ENCODE data around the gene ATP6V0B.

DNA sequence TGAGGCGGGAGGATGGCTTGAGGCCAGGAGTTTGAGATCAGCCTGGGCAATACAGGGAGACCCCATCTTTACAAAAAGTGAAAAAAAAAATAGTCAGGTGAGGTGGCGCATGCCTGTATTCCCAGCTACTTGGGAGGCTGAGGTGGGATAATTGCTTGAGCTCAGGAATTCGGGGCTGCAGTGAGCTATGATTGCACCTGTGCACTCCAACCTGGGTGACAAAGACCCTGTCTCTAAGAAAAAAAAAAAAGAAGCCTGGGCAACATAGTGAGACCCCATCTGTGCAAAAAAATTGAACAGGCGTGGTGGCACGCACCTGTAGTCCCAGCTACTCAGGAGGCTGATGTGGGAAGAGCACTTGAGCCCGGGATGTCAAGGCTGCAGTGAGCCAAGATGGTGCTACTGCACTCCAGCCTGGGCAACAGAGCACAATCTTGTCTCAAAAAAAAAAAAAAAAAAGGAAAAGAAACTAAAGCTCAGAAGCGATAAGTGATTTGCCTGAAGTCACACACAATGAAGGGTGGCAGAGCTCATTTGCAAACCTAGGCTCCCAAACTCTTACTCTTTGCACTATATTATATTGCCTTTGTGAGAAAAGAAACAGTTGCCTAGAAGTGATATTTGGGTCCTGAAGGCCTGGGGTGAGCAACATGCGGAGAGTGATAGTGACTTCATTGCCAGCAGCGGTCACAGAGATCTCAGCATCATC lies 18.6 kb downstream of the ATP6V0B start:
- no peak for TF ChIP-seq SP4 (IDR thresholded peaks at IDR 0.05; ENCODE audit: low read length)
- TF ChIP-seq POLR2AphosphoS5 (IDR thresholded peaks at IDR 0.05; ENCODE audit: low read depth, low read length): no peak
- TF ChIP-seq CTCF (IDR thresholded peaks at IDR 0.05; ENCODE audit: control extremely low read depth in 1 of 3, insufficient read depth in 1 of 3, low read depth in 1 of 3, low read length in 3 of 3): no peak
- no peak for TF ChIP-seq TAF1 (IDR thresholded peaks at IDR 0.05; ENCODE audit: low read depth, low read length)
- TF ChIP-seq POLR2A (IDR thresholded peaks at IDR 0.05; ENCODE audit: control extremely low read depth in 1 of 2, low read depth in 2 of 2, low read length in 2 of 2): no peak
- no peak for TF ChIP-seq SUZ12 (IDR thresholded peaks at IDR 0.05; ENCODE audit: low read length)
- TF ChIP-seq ATF3 (IDR thresholded peaks at IDR 0.05; ENCODE audit: insufficient read depth, low read depth, low read length): no peak
- TF ChIP-seq, protein P1, sequence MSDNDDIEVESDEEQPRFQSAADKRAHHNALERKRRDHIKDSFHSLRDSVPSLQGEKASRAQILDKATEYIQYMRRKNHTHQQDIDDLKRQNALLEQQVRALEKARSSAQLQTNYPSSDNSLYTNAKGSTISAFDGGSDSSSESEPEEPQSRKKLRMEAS (IDR thresholded peaks at IDR 0.05): no peak
- no peak for TF ChIP-seq KDM1A (IDR thresholded peaks at IDR 0.05; ENCODE audit: borderline replicate concordance, low read length)
- TF ChIP-seq EZH2 (IDR thresholded peaks at IDR 0.05; ENCODE audit: low read depth, low read length, severe bottlenecking): no peak
- no peak for TF ChIP-seq CTBP2 (IDR thresholded peaks at IDR 0.05; ENCODE audit: borderline replicate concordance, insufficient read depth, insufficient read length, low read length)
- no peak for TF ChIP-seq TCF12 (IDR thresholded peaks at IDR 0.05; ENCODE audit: low read depth, low read length)
- no peak for TF ChIP-seq RXRA (IDR thresholded peaks at IDR 0.05; ENCODE audit: insufficient read depth, low read depth, low read length)
